ENCODE results near the gene SCYGR3. TPM values are rescaled to one million over a fixed set of nuclear protein-coding genes. Genes with fewer than 3 reads are reported as not detected.

SCYGR3 gene
- total and polyA plus RNA-seq, 2 donors (not counting 3 experiments of a cell fraction or from before 2014, with no cell fraction given) = not detected

DNA sequence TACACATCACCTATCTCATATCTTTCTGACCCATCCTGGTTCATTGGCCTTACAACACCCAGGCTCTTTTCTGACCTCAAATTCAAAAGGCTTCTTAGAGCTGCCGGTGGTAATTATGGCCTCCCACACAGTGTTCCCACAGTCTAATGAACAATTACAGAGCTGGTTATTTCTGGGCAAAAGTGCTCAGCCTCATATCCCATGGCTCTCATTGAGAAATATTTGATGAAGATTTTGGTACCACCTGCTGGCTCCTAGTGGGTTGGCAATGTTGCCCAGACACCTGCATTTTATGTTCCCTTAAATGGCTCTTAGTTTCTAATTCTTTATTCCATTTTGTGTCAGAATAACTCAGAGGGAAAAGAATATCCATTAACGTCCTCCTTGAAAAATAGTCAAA is 36.0 kb downstream of the SCYGR3 start:
- dilution Hi-C loops (cut with MboI; ENCODE audit: extremely low pct_ligation_motif_present, low sequenced_read_pairs) (no loop called here), intact Hi-C loops (cut with micrococcal nuclease) (no loop called here)
- Histone ChIP-seq H3K36me3 (ENCODE audit: control insufficient read depth in 2 of 2, extremely low read depth in 1 of 2, insufficient read depth in 2 of 2, low read length in 2 of 2) (no peaks in the 10 kb centered on the region), H4K20me1 (replicated peaks; ENCODE audit: control insufficient read depth, extremely low read depth, insufficient read depth, low read length) (no peaks in the 10 kb centered on the region), H2AFZ (ENCODE audit: low read depth, low read length) (no peak overlapping the region), H3K9me3 (replicated peaks; ENCODE audit: control insufficient read depth, insufficient read depth, low read length) (no peaks in the 10 kb centered on the region), H3K9ac (replicated peaks; ENCODE audit: extremely low read depth, insufficient read depth, low read length) (no peak overlapping the region), H3K27me3 (ENCODE audit: control insufficient read depth in 2 of 2, insufficient read depth in 2 of 2, low read length in 2 of 2) (peaks cover 2 to 3% of the 10 kb centered on the region in 2 experiments), H3K27ac (ENCODE audit: insufficient read depth, low read depth, low read length) (no peak overlapping the region), H3K4me1 (ENCODE audit: control insufficient read depth, extremely low read depth, insufficient read depth, low read length) (no peaks in the 10 kb centered on the region), H3K4me3 (replicated peaks in 1 of 3; ENCODE audit: insufficient read depth in 1 of 3, low read depth in 1 of 3, low read length in 3 of 3) (no peak overlapping the region), H3K79me2 (ENCODE audit: control insufficient read depth, insufficient read depth, low read length) (no peaks in the 10 kb centered on the region), H3K4me2 (ENCODE audit: insufficient read depth, low read length) (no peak overlapping the region), H3K9me1 (replicated peaks; ENCODE audit: control insufficient read depth, extremely low read depth, insufficient read depth, low read length) (no peaks in the 10 kb centered on the region)
- no peak for TF ChIP-seq CTCF (IDR thresholded peaks at IDR 0.05; ENCODE audit: extremely low read depth in 1 of 2, insufficient read depth in 1 of 2, low read depth in 1 of 2, low read length in 2 of 2)
- TF ChIP-seq EZH2 (IDR thresholded peaks at IDR 0.05; ENCODE audit: borderline replicate concordance, low read depth, low read length, severe bottlenecking) = no peak
- no peak for TF ChIP-seq JUN (IDR thresholded peaks at IDR 0.05; ENCODE audit: borderline replicate concordance, insufficient read depth, insufficient read length, low read depth)
- POLR2A ChIA-PET = no interaction called here
- FAIRE-seq (no peak), DNase-seq (ENCODE audit: low read depth, low spot score) (no peak)
- BruUV-seq (replicated peaks) = no TSS peak
- CTCF ChIA-PET = interaction anchor here (1.1 kb wide), 1 partner anchor 9 kb away, joined by 3 read pairs; no protein-coding TSS in a partner anchor

GRCh38 chr2:227577555-227577954 is 37.1 kb downstream of the SCYGR3 start:
- Histone ChIP-seq H3K79me2 (ENCODE audit: control insufficient read depth, insufficient read depth, low read length) (no peaks in the 10 kb centered on the region), H4K20me1 (replicated peaks; ENCODE audit: control insufficient read depth, extremely low read depth, insufficient read depth, low read length) (no peaks in the 10 kb centered on the region), H3K27me3 (ENCODE audit: control insufficient read depth in 2 of 2, insufficient read depth in 2 of 2, low read length in 2 of 2) (peaks cover 2 to 3% of the 10 kb centered on the region in 2 experiments), H2AFZ (ENCODE audit: low read depth, low read length) (no peak overlapping the region), H3K4me2 (ENCODE audit: insufficient read depth, low read length) (no peak overlapping the region), H3K9me1 (replicated peaks; ENCODE audit: control insufficient read depth, extremely low read depth, insufficient read depth, low read length) (no peaks in the 10 kb centered on the region), H3K4me1 (ENCODE audit: control insufficient read depth, extremely low read depth, insufficient read depth, low read length) (no peaks in the 10 kb centered on the region), H3K4me3 (replicated peaks in 1 of 3; ENCODE audit: insufficient read depth in 1 of 3, low read depth in 1 of 3, low read length in 3 of 3) (no peak overlapping the region), H3K9ac (replicated peaks; ENCODE audit: extremely low read depth, insufficient read depth, low read length) (no peak overlapping the region), H3K27ac (ENCODE audit: insufficient read depth, low read depth, low read length) (no peak overlapping the region), H3K36me3 (ENCODE audit: control insufficient read depth in 2 of 2, extremely low read depth in 1 of 2, insufficient read depth in 2 of 2, low read length in 2 of 2) (no peaks in the 10 kb centered on the region), H3K9me3 (replicated peaks; ENCODE audit: control insufficient read depth, insufficient read depth, low read length) (no peaks in the 10 kb centered on the region)
- no peak for FAIRE-seq
- CTCF ChIA-PET = interaction anchor here (0.7 kb wide), 1 partner anchor 171 kb away, joined by 3 read pairs; no protein-coding TSS in a partner anchor
- dilution Hi-C loops (cut with MboI; ENCODE audit: extremely low pct_ligation_motif_present, low sequenced_read_pairs) (no loop called here), intact Hi-C loops (cut with micrococcal nuclease) (no loop called here)
- BruUV-seq (replicated peaks) = no TSS peak
- no peak for TF ChIP-seq MYC (IDR thresholded peaks at IDR 0.05; ENCODE audit: low read depth, low read length)
- no peak for TF ChIP-seq GATA2 (IDR thresholded peaks at IDR 0.05; ENCODE audit: insufficient read depth, insufficient read length, low read depth, low read length)
- no peak for TF ChIP-seq MAX (IDR thresholded peaks at IDR 0.05; ENCODE audit: insufficient read depth, insufficient read length)
- no peak for TF ChIP-seq FOS (IDR thresholded peaks at IDR 0.05; ENCODE audit: borderline replicate concordance, insufficient read depth, low read length)
- no peak for TF ChIP-seq CTCF (IDR thresholded peaks at IDR 0.05; ENCODE audit: extremely low read depth in 1 of 2, insufficient read depth in 1 of 2, low read depth in 1 of 2, low read length in 2 of 2)
- TF ChIP-seq POLR2AphosphoS5 (IDR thresholded peaks at IDR 0.05; ENCODE audit: insufficient read depth, low read depth, low read length) = no peak
- no peak for TF ChIP-seq EZH2 (IDR thresholded peaks at IDR 0.05; ENCODE audit: borderline replicate concordance, low read depth, low read length, severe bottlenecking)
- TF ChIP-seq JUN (IDR thresholded peaks at IDR 0.05; ENCODE audit: borderline replicate concordance, insufficient read depth, insufficient read length, low read depth) = no peak
- no peak for TF ChIP-seq POLR2A (IDR thresholded peaks at IDR 0.05; ENCODE audit: low read depth, low read length)
- DNase-seq (ENCODE audit: low read depth, low spot score) = no peak
- POLR2A ChIA-PET = no interaction called here

All from endothelial cell of umbilical vein (primary cell).